Tibial nerve (tissue), 4 donors: ENCODE results near the gene LMO4. TPM values are rescaled to one million over a fixed set of nuclear protein-coding genes. Genes with fewer than 3 reads are reported as not detected.
A peak's percentile ranks its signal among the peaks of the same experiment; 100 is the strongest.

Experiments
- DNase-seq, 2 donors: peaks; one replicate each; pipeline ENCODE4 v3.0.0-alpha.2; 2019; ENCODE audit warnings: low spot score in 2 of 2
- H3K27ac ChIP-seq, 4 donors: fragments of 200-600 bp; sonication (generic) in 3 of 4; one replicate each; pipeline ENCODE4 v1.5.1; 2017 to 2019; ENCODE audit warnings: mild to moderate bottlenecking in 1 of 4
- H3K27me3 ChIP-seq, 2 donors: fragments of 200-600 bp; sonication (generic) in 1 of 2; one replicate each; pipeline versions ENCODE4 v1.5.1 to v1.6.0; 2017 to 2019
- H3K36me3 ChIP-seq, 3 donors: fragments of 200-600 bp; sonication (generic); one replicate each; pipeline ENCODE4 v1.5.1; 2018 to 2019
- H3K4me1 ChIP-seq, 4 donors: fragments of 200-600 bp; sonication (generic) in 3 of 4; one replicate each; pipeline ENCODE4 v1.5.1; 2017 to 2019
- H3K4me3 ChIP-seq, 4 donors: fragments of 200-600 bp; sonication (generic) in 3 of 4; one replicate each; pipeline ENCODE4 v1.5.1; 2017 to 2019; ENCODE audit warnings: mild to moderate bottlenecking in 1 of 4, moderate library complexity in 1 of 4
- H3K9me3 ChIP-seq, 4 donors: fragments of 200-600 bp; sonication (generic) in 3 of 4; one replicate each; pipeline ENCODE4 v1.5.1; 2017 to 2019
- CTCF ChIP-seq, 5 experiments: fragments of 200-600 bp in 3 of 5; fragments of 450-650 bp in 2 of 5; sonication (generic) in 3 of 5; IDR thresholded peaks; one replicate each; pipeline ENCODE4 v1.5.1; 2016 to 2019; ENCODE audit warnings: antibody characterized with exemption in 5 of 5, mild to moderate bottlenecking in 3 of 5, moderate library complexity in 2 of 5
- EP300 ChIP-seq, 2 donors: sonication (generic); formaldehyde crosslinking; IDR thresholded peaks; one replicate each; pipeline ENCODE4 v1.6.1; 2017; ENCODE audit warnings: antibody characterized with exemption in 2 of 2, mild to moderate bottlenecking in 1 of 2
- POLR2A ChIP-seq, 2 donors: fragments of 450-650 bp; IDR thresholded peaks; one replicate each; pipeline ENCODE4 v1.6.1; 2017; ENCODE audit warnings: antibody characterized with exemption in 2 of 2, mild to moderate bottlenecking in 2 of 2, moderate library complexity in 2 of 2
- WGBS, 2 donors: methylation state at CpG; one replicate each; pipeline ENCODE4 v1.1.5; 2018; 5-methylcytosine and 5-hydroxymethylcytosine counted together
- total RNA-seq, 4 donors: library from RNA; depleted of rRNA; stranded (reverse); fragments of >200 nt; gene quantifications; one replicate each; pipeline ENCODE4 v1.1.0, GENCODE V29; 2016

LMO4 gene
- total RNA-seq, 4 donors from 2014 or later: 34.7 to 43.2 (median 40.7) TPM

- Histone ChIP-seq H3K27me3 (no peaks in the 10 kb centered on the region), H3K4me1 (peaks cover 0 to 68% (median 34%) of the 10 kb centered on the region in 4 donors), H3K4me3 (peak overlapping the region in 3 of 4 donors; percentile 8 to 86 (median 8)), H3K9me3 (no peaks in the 10 kb centered on the region), H3K27ac (peak overlapping the region in 2 of 4 donors; percentile 52 to 56), H3K36me3 (peaks cover 0 to 23% (median 0%) of the 10 kb centered on the region in 3 donors)
- TF ChIP-seq POLR2A (IDR thresholded peaks at IDR 0.05) (no peak), EP300 (IDR thresholded peaks at IDR 0.05) (no peak), CTCF (IDR thresholded peaks at IDR 0.05) (no peak)
- no peak for DNase-seq
- WGBS, 2 donors: 39 to 47% methylated on average over 10 of the region's 10 CpGs
These were observed 8.0 kb downstream of the LMO4 start for GRCh38 chr1:87336623-87337067.

- Histone ChIP-seq H3K9me3 (no peaks in the 10 kb centered on the region), H3K4me1 (peaks cover 0 to 70% (median 30%) of the 10 kb centered on the region in 4 donors), H3K27me3 (no peaks in the 10 kb centered on the region), H3K27ac (no peak overlapping the region), H3K4me3 (no peak overlapping the region), H3K36me3 (peaks cover 0 to 33% (median 0%) of the 10 kb centered on the region in 3 donors)
- 74 to 76% methylated on average over 5 of the region's 5 CpGs for WGBS, 2 donors
- TF ChIP-seq POLR2A (IDR thresholded peaks at IDR 0.05) (no peak), EP300 (IDR thresholded peaks at IDR 0.05) (no peak), CTCF (IDR thresholded peaks at IDR 0.05) (no peak)
- no peak for DNase-seq
These were observed 8.9 kb downstream of the LMO4 start for GRCh38 chr1:87337606-87338005.

- Histone ChIP-seq H3K27ac (no peak overlapping the region), H3K4me3 (no peak overlapping the region), H3K4me1 (peaks cover 0 to 70% (median 21%) of the 10 kb centered on the region in 4 donors), H3K27me3 (no peaks in the 10 kb centered on the region), H3K36me3 (peaks cover 0 to 42% (median 0%) of the 10 kb centered on the region in 3 donors), H3K9me3 (no peaks in the 10 kb centered on the region)
- no peak for DNase-seq
- whole genome bisulfite sequencing, 2 donors: 42 to 49% methylated on average over 3 of the region's 3 CpGs
- TF ChIP-seq CTCF (IDR thresholded peaks at IDR 0.05): no peak
- TF ChIP-seq POLR2A (IDR thresholded peaks at IDR 0.05): no peak
- no peak for TF ChIP-seq EP300 (IDR thresholded peaks at IDR 0.05)
These were observed 9.9 kb downstream of the LMO4 start for GRCh38 chr1:87338566-87338965.

- no peak for DNase-seq
- no peak for TF ChIP-seq CTCF (IDR thresholded peaks at IDR 0.05)
- no peak for TF ChIP-seq POLR2A (IDR thresholded peaks at IDR 0.05)
- TF ChIP-seq EP300 (IDR thresholded peaks at IDR 0.05): no peak
- Histone ChIP-seq H3K4me3 (no peak overlapping the region), H3K27me3 (no peaks in the 10 kb centered on the region), H3K9me3 (no peaks in the 10 kb centered on the region), H3K36me3 (peaks cover 0 to 69% (median 0%) of the 10 kb centered on the region in 3 donors), H3K4me1 (peaks cover 0 to 55% (median 0%) of the 10 kb centered on the region in 4 donors), H3K27ac (no peak overlapping the region)
- 88 to 91% methylated on average over 3 of the region's 3 CpGs for WGBS, 2 donors
These were observed 15.6 kb downstream of the LMO4 start for GRCh38 chr1:87344231-87344630.

GRCh38 chr1:87346130-87346814 is 17.6 kb downstream of the LMO4 start:
- DNase-seq: no peak
- no peak for TF ChIP-seq CTCF (IDR thresholded peaks at IDR 0.05)
- TF ChIP-seq POLR2A (IDR thresholded peaks at IDR 0.05): no peak
- TF ChIP-seq EP300 (IDR thresholded peaks at IDR 0.05): no peak
- H3K9me3 ChIP-seq: no peaks in the 10 kb centered on the region
- peaks cover 0 to 49% (median 0%) of the 10 kb centered on the region in 3 donors for H3K36me3 ChIP-seq
- no peak overlapping the region for H3K4me3 ChIP-seq
- no peak overlapping the region for H3K27ac ChIP-seq
- H3K4me1 ChIP-seq: peaks cover 0 to 49% (median 0%) of the 10 kb centered on the region in 4 donors
- WGBS, 2 donors: 75 to 80% methylated on average over 8 of the region's 8 CpGs
- H3K27me3 ChIP-seq: no peaks in the 10 kb centered on the region
